HCT116 (cell line): Measurements from ENCODE around the gene NHSL1.

Source experiments
- EZH2 ChIP-seq: fragments of 200-600 bp; sonication (generic); IDR thresholded peaks from 2 replicates; pipeline ENCODE4 v1.6.1; 2017; ENCODE audit warnings: antibody characterized with exemption, mixed run types
- EZH2phosphoT487 ChIP-seq: fragments of 200-600 bp; IDR thresholded peaks from 2 replicates; pipeline ENCODE4 v1.6.1; 2018; ENCODE audit warnings: antibody characterized with exemption, borderline replicate concordance
- JUND ChIP-seq: IDR thresholded peaks from 2 replicates; pipeline ENCODE4 v1.6.1; 2012
- POLR2A ChIP-seq: IDR thresholded peaks from 2 replicates; pipeline ENCODE4 v1.7.0; 2011; ENCODE audit warnings: borderline replicate concordance; ENCODE audit not compliant: insufficient read depth, insufficient read length; ENCODE audit errors: extremely low read depth
- RAD21 ChIP-seq: IDR thresholded peaks from 2 replicates; pipeline ENCODE4 v1.6.1; 2012; ENCODE audit warnings: low read depth, mild to moderate bottlenecking
- SIN3A ChIP-seq: IDR thresholded peaks from 2 replicates; pipeline ENCODE4 v1.6.1; 2012; ENCODE audit warnings: low read depth
- SRF ChIP-seq: IDR thresholded peaks from 2 replicates; pipeline ENCODE4 v1.6.1; 2012; ENCODE audit warnings: low read depth
- TCF7L2 ChIP-seq: IDR thresholded peaks from 2 replicates; pipeline ENCODE4 v1.7.0; 2011; ENCODE audit warnings: borderline replicate concordance, inconsistent platforms; ENCODE audit not compliant: insufficient read depth, insufficient read length; ENCODE audit errors: extremely low read depth
- ZNF274 ChIP-seq: fragments of 200-500 bp; sonication (Bioruptor generic); IDR thresholded peaks from 2 replicates; pipeline ENCODE4 v1.6.1; 2014; ENCODE audit warnings: mild to moderate bottlenecking, low read depth, low read length, inconsistent platforms
- TF ChIP-seq, protein P1 (sequence below), 3 experiments: fragments of 200-600 bp in 1 of 3; sonication (generic) in 1 of 3; IDR thresholded peaks in 2 of 3; conservative IDR thresholded peaks in 1 of 3; 2 replicates each; pipeline ENCODE4 v1.5.1; 2012 to 2017; ENCODE audit warnings: low read depth in 2 of 3, low read length in 2 of 3, antibody characterized with exemption in 1 of 3, borderline replicate concordance in 1 of 3, control low read depth in 1 of 3, mild to moderate bottlenecking in 1 of 3, mixed read lengths in 1 of 3, mixed run types in 1 of 3, moderate library complexity in 1 of 3; ENCODE audit not compliant: insufficient read depth in 1 of 3
- TF ChIP-seq, protein P2 (sequence below): IDR thresholded peaks from 2 replicates; pipeline ENCODE4 v1.6.1; 2012; ENCODE audit warnings: low read depth
- TF ChIP-seq, protein P3 (sequence below): IDR thresholded peaks from 2 replicates; pipeline ENCODE4 v1.6.1; 2012

DNA sequence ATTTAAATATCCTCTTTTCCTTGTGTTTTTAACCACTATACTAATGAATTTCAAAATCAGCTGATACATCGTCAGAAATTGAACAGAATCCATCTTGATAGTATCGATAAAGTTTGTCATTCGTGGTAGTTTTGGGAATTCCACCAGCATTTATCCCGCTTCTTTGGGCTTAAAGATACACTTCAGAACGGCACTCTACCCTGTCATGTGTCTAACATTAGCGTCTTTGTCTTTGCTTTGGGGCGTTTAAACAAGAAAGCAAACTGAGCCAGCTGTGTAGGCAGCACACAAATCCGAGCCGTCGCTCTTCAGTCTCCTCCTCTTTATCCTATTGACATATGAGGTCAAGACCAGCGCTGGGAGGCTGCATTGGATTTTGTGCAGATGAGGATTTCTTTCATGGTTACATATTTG lies 27.5 kb upstream of the NHSL1 start:
- TF ChIP-seq RAD21 (no peak), SRF (no peak), JUND (no peak), EZH2phosphoT487 (no peak), POLR2A (no peak), SIN3A (no peak), TCF7L2 (no peak), ZNF274 (no peak), EZH2 (no peak)
- TF ChIP-seq, protein P1, sequence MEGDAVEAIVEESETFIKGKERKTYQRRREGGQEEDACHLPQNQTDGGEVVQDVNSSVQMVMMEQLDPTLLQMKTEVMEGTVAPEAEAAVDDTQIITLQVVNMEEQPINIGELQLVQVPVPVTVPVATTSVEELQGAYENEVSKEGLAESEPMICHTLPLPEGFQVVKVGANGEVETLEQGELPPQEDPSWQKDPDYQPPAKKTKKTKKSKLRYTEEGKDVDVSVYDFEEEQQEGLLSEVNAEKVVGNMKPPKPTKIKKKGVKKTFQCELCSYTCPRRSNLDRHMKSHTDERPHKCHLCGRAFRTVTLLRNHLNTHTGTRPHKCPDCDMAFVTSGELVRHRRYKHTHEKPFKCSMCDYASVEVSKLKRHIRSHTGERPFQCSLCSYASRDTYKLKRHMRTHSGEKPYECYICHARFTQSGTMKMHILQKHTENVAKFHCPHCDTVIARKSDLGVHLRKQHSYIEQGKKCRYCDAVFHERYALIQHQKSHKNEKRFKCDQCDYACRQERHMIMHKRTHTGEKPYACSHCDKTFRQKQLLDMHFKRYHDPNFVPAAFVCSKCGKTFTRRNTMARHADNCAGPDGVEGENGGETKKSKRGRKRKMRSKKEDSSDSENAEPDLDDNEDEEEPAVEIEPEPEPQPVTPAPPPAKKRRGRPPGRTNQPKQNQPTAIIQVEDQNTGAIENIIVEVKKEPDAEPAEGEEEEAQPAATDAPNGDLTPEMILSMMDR (IDR thresholded peaks at IDR 0.05 in 2 of 3, conservative IDR thresholded peaks at IDR 0.05 in 1 of 3; ENCODE audit: borderline replicate concordance in 1 of 3, insufficient read depth in 1 of 3, low read depth in 2 of 3, low read length in 2 of 3) = no peak
- TF ChIP-seq, protein P2, sequence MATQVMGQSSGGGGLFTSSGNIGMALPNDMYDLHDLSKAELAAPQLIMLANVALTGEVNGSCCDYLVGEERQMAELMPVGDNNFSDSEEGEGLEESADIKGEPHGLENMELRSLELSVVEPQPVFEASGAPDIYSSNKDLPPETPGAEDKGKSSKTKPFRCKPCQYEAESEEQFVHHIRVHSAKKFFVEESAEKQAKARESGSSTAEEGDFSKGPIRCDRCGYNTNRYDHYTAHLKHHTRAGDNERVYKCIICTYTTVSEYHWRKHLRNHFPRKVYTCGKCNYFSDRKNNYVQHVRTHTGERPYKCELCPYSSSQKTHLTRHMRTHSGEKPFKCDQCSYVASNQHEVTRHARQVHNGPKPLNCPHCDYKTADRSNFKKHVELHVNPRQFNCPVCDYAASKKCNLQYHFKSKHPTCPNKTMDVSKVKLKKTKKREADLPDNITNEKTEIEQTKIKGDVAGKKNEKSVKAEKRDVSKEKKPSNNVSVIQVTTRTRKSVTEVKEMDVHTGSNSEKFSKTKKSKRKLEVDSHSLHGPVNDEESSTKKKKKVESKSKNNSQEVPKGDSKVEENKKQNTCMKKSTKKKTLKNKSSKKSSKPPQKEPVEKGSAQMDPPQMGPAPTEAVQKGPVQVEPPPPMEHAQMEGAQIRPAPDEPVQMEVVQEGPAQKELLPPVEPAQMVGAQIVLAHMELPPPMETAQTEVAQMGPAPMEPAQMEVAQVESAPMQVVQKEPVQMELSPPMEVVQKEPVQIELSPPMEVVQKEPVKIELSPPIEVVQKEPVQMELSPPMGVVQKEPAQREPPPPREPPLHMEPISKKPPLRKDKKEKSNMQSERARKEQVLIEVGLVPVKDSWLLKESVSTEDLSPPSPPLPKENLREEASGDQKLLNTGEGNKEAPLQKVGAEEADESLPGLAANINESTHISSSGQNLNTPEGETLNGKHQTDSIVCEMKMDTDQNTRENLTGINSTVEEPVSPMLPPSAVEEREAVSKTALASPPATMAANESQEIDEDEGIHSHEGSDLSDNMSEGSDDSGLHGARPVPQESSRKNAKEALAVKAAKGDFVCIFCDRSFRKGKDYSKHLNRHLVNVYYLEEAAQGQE = no peak
- TF ChIP-seq, protein P3, sequence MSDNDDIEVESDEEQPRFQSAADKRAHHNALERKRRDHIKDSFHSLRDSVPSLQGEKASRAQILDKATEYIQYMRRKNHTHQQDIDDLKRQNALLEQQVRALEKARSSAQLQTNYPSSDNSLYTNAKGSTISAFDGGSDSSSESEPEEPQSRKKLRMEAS = no peak
